ENCODE measurements around the gene MRRF. TPM values are rescaled to one million over a fixed set of nuclear protein-coding genes. Genes with fewer than 3 reads are reported as not detected.

Gene MRRF
- total and polyA plus RNA-seq, 3 donors from 2014 or later = 45.5 to 63.4 (median 54.1) TPM

DNA sequence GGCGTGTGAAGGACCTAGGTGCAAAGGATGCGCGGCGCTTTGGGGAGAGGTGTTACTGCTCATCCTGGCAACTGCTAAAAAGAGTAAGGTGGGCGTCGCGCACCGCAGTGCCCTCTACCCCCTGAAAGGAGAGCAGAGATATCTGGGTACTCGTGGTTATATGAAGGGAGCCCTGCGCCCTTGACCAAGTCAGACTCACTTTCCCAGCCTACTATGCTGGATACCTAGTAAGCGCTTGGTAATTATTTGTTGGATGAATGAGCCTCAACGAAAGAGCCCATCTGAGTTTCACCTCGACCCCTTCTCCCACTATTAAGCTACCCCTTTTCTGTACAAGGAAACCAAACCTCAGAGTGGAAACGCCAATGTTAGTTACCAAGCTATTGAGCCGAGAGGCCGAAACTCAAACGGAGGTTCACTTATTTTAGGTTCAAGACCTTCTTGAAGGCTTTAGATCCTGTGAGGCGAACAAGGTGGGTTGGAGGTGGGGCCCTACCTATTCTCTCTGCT is 44.0 kb upstream of the MRRF start:
- H3K4me1 ChIP-seq = peaks cover 13% of the 10 kb centered on the region
- H3K9me3 ChIP-seq = no peaks in the 10 kb centered on the region
- H3K4me3 ChIP-seq = no peak overlapping the region
- intact Hi-C loops (cut with DNase I; ENCODE audit: low total_unique reads) = no loop called here
- no peak for TF ChIP-seq POLR2A (IDR thresholded peaks at IDR 0.05)
- TF ChIP-seq, protein P1, sequence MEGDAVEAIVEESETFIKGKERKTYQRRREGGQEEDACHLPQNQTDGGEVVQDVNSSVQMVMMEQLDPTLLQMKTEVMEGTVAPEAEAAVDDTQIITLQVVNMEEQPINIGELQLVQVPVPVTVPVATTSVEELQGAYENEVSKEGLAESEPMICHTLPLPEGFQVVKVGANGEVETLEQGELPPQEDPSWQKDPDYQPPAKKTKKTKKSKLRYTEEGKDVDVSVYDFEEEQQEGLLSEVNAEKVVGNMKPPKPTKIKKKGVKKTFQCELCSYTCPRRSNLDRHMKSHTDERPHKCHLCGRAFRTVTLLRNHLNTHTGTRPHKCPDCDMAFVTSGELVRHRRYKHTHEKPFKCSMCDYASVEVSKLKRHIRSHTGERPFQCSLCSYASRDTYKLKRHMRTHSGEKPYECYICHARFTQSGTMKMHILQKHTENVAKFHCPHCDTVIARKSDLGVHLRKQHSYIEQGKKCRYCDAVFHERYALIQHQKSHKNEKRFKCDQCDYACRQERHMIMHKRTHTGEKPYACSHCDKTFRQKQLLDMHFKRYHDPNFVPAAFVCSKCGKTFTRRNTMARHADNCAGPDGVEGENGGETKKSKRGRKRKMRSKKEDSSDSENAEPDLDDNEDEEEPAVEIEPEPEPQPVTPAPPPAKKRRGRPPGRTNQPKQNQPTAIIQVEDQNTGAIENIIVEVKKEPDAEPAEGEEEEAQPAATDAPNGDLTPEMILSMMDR (IDR thresholded peaks at IDR 0.05) = no peak
- DNase-seq = no peak
- peaks cover 6% of the 10 kb centered on the region for H3K27me3 ChIP-seq
- H3K27ac ChIP-seq = no peak overlapping the region
- 19 to 22% methylated on average over 15 to 18 of the region's 18 CpGs for WGBS, 2 donors
- H3K36me3 ChIP-seq (ENCODE audit: low read depth, missing control alignments) = no peaks in the 10 kb centered on the region

- H3K27ac ChIP-seq = no peak overlapping the region
- no peaks in the 10 kb centered on the region for H3K9me3 ChIP-seq
- WGBS, 2 donors = 15 to 21% methylated on average over 20 to 21 of the region's 27 CpGs
- peaks cover 6% of the 10 kb centered on the region for H3K27me3 ChIP-seq
- H3K4me3 ChIP-seq = no peak overlapping the region
- TF ChIP-seq, protein P1 (IDR thresholded peaks at IDR 0.05) = no peak
- TF ChIP-seq POLR2A (IDR thresholded peaks at IDR 0.05) = no peak
- H3K4me1 ChIP-seq = peaks cover 17% of the 10 kb centered on the region
- no peak for DNase-seq
- no peaks in the 10 kb centered on the region for H3K36me3 ChIP-seq (ENCODE audit: low read depth, missing control alignments)
- intact Hi-C loops (cut with DNase I; ENCODE audit: low total_unique reads) = no loop called here
Measured at GRCh38 chr9:122221183-122221811, 43.4 kb upstream of the MRRF start.

DNA sequence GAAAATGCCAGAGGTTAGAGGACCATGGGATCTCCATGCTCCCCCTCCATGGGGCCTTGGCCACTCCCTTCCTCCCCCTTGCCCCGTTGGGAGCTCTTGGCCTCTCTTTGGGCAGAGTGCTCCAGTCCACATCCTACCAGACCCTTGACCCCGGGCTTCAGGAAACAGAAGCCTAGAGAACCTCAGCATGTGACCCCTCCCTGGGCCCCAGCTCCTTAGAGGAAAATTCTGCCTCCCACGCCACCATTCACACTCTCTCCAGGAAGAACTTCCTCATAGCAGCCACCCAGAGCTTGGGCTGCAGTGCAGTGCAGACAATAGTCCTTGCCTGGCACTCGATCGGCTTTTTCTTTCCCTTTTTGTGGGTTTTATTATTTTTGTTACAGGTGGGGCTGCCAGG is 41.9 kb upstream of the MRRF start:
- intact Hi-C loops (cut with DNase I; ENCODE audit: low total_unique reads) = no loop called here
- Histone ChIP-seq H3K27me3 (peaks cover 10% of the 10 kb centered on the region), H3K4me1 (peaks cover 23% of the 10 kb centered on the region), H3K9me3 (no peaks in the 10 kb centered on the region), H3K27ac (no peak overlapping the region), H3K4me3 (no peak overlapping the region), H3K36me3 (ENCODE audit: low read depth, missing control alignments) (no peaks in the 10 kb centered on the region)
- DNase-seq = no peak
- WGBS, 2 donors = 48 to 72% methylated on average over 5 of the region's 5 CpGs
- TF ChIP-seq, protein P1 (IDR thresholded peaks at IDR 0.05) = no peak
- TF ChIP-seq POLR2A (IDR thresholded peaks at IDR 0.05) = no peak

- DNase-seq = no peak
- peaks cover 28% of the 10 kb centered on the region for H3K4me1 ChIP-seq
- no peaks in the 10 kb centered on the region for H3K9me3 ChIP-seq
- 78 to 86% methylated on average over 5 of the region's 5 CpGs for WGBS, 2 donors
- intact Hi-C loops (cut with DNase I; ENCODE audit: low total_unique reads) = no loop called here
- no peak overlapping the region for H3K4me3 ChIP-seq
- H3K27ac ChIP-seq = no peak overlapping the region
- H3K27me3 ChIP-seq = peaks cover 10% of the 10 kb centered on the region
- TF ChIP-seq, protein P1 (IDR thresholded peaks at IDR 0.05) = no peak
- TF ChIP-seq POLR2A (IDR thresholded peaks at IDR 0.05) = no peak
- no peaks in the 10 kb centered on the region for H3K36me3 ChIP-seq (ENCODE audit: low read depth, missing control alignments)
Measured at GRCh38 chr9:122223435-122223834, 41.2 kb upstream of the MRRF start.
